Activated naive CD8-positive, alpha-beta T cell treated with anti-CD3 and anti-CD28 coated beads, Interleukin-2, amount 10 ng/mL, durations not matched to agents 7 days and 5 days (primary cell): ENCODE measurements around the gene HBZ. TPM values are rescaled to one million over a fixed set of nuclear protein-coding genes. Genes with fewer than 3 reads are reported as not detected.
"Not testable (repeated sequence)": the region's sequence is repeated elsewhere in the genome, so short reads cannot be mapped to it uniquely, and the experiment has no call there.

Source experiments
- ATAC-seq: fragments of 150-1000 bp; cut with Tn5 transposase; one replicate; pipeline ENCODE4 v1.10.0; 2021; ENCODE audit warnings: low read depth, moderate library complexity
- POLR2A ChIA-PET: fragments of 350-600 bp; sonication (Branson Sonifier 250); formaldehyde crosslinking; loops from one replicate; lab custom pipeline; 2021; ENCODE audit warnings: antibody characterized with exemption; lab: Charles Lee
- DNase-seq: peaks from one replicate; pipeline ENCODE4 v3.0.0; 2021
- H3K27ac Mint-ChIP-seq: one replicate; pipeline ENCODE4 v1.8.0; 2022; ENCODE audit warnings: mild to moderate bottlenecking, mixed read lengths
- H3K27me3 Mint-ChIP-seq: one replicate; pipeline ENCODE4 v1.8.0; 2022; ENCODE audit warnings: mild to moderate bottlenecking, moderate library complexity, mixed read lengths
- H3K36me3 Mint-ChIP-seq: one replicate; pipeline ENCODE4 v1.8.0; 2021; ENCODE audit warnings: mild to moderate bottlenecking, mixed read lengths
- H3K4me1 Mint-ChIP-seq: one replicate; pipeline ENCODE4 v1.8.0; 2021; ENCODE audit warnings: mixed read lengths
- H3K4me3 Mint-ChIP-seq: one replicate; pipeline ENCODE4 v1.8.0; 2022; ENCODE audit warnings: mild to moderate bottlenecking, moderate library complexity, mixed read lengths
- H3K9me3 Mint-ChIP-seq: one replicate; pipeline ENCODE4 v1.8.0; 2021; ENCODE audit warnings: mixed read lengths
- total RNA-seq, 2 experiments: library from RNA; stranded (reverse); gene quantifications; one replicate each; pipeline ENCODE4 v1.2.3, GENCODE V29; 2021

Gene HBZ
- total RNA-seq, 2 experiments from 2014 or later, result not detected

- Mint-ChIP-seq H3K36me3 (no peaks in the 10 kb centered on the region), H3K4me3 (no peak overlapping the region), H3K4me1 (no peaks in the 10 kb centered on the region), H3K9me3 (no peaks in the 10 kb centered on the region), H3K27me3 (peaks cover 19% of the 10 kb centered on the region), H3K27ac (no peak overlapping the region)
- ATAC-seq, result no peak
- no peak for DNase-seq
- POLR2A ChIA-PET, result no interaction called here
Measured at GRCh38 chr16:144797-145252, 7.6 kb upstream of the HBZ start.

- Mint-ChIP-seq H3K27ac (no peak overlapping the region), H3K27me3 (peaks cover 24% of the 10 kb centered on the region), H3K9me3 (no peaks in the 10 kb centered on the region), H3K36me3 (no peaks in the 10 kb centered on the region), H3K4me3 (no peak overlapping the region), H3K4me1 (no peaks in the 10 kb centered on the region)
- POLR2A ChIA-PET, result no interaction called here
- DNase-seq, result no peak
- no peak for ATAC-seq
Measured at GRCh38 chr16:146646-147045, 5.8 kb upstream of the HBZ start.

GRCh38 chr16:149024-149660 is 3.3 kb upstream of the HBZ start:
- H3K4me3 Mint-ChIP-seq, result no peak overlapping the region
- ATAC-seq, result no peak

GRCh38 chr16:153129-153521 is 681 bp downstream of the HBZ start:
- H3K36me3 Mint-ChIP-seq, H3K27ac Mint-ChIP-seq, DNase-seq, H3K9me3 Mint-ChIP-seq, POLR2A ChIA-PET, ATAC-seq, H3K4me1 Mint-ChIP-seq: not testable (repeated sequence)
- Mint-ChIP-seq H3K4me3 (peak overlapping the region; percentile 13), H3K27me3 (peaks cover 36% of the 10 kb centered on the region)

More at GRCh38 chr16:149024-149660, 3.3 kb upstream of the HBZ start:
- Mint-ChIP-seq H3K27me3 (peaks cover 25% of the 10 kb centered on the region), H3K9me3 (no peaks in the 10 kb centered on the region), H3K4me1 (no peaks in the 10 kb centered on the region), H3K27ac (no peak overlapping the region), H3K36me3 (no peaks in the 10 kb centered on the region)
- POLR2A ChIA-PET, result no interaction called here
- no peak for DNase-seq

GRCh38 chr16:153550-154216 is 1.2 kb downstream of the HBZ start:
- H3K9me3 Mint-ChIP-seq, result not testable (repeated sequence)

GRCh38 chr16:154217-155030 is 2.0 kb downstream of the HBZ start:
- ATAC-seq, result peak; percentile 27
- H3K4me3 Mint-ChIP-seq, result peak overlapping the region; percentile 78
- H3K27ac Mint-ChIP-seq, result no peak overlapping the region
- DNase-seq, result peak; percentile 52
- POLR2A ChIA-PET, result no interaction called here
- no peaks in the 10 kb centered on the region for H3K9me3 Mint-ChIP-seq
- peaks cover 5% of the 10 kb centered on the region for H3K4me1 Mint-ChIP-seq
- no peaks in the 10 kb centered on the region for H3K36me3 Mint-ChIP-seq
- peaks cover 31% of the 10 kb centered on the region for H3K27me3 Mint-ChIP-seq

More at GRCh38 chr16:153550-154216, 1.2 kb downstream of the HBZ start:
- peaks cover 35% of the 10 kb centered on the region for H3K27me3 Mint-ChIP-seq
- POLR2A ChIA-PET, DNase-seq, H3K4me3 Mint-ChIP-seq, H3K4me1 Mint-ChIP-seq, H3K27ac Mint-ChIP-seq, H3K36me3 Mint-ChIP-seq: not testable (repeated sequence)
- peak; percentile 58 for ATAC-seq

- no peak for ATAC-seq
- no peaks in the 10 kb centered on the region for H3K36me3 Mint-ChIP-seq
- H3K9me3 Mint-ChIP-seq, result no peaks in the 10 kb centered on the region
- peaks cover 28% of the 10 kb centered on the region for H3K27me3 Mint-ChIP-seq
- no peak overlapping the region for H3K27ac Mint-ChIP-seq
- peaks cover 5% of the 10 kb centered on the region for H3K4me1 Mint-ChIP-seq
- POLR2A ChIA-PET, result no interaction called here
- DNase-seq, result no peak
- H3K4me3 Mint-ChIP-seq, result peak overlapping the region; percentile 78
Measured at GRCh38 chr16:155031-155398, 2.6 kb downstream of the HBZ start.

GRCh38 chr16:159136-159849 is 6.8 kb downstream of the HBZ start:
- Mint-ChIP-seq H3K27me3 (peaks cover 28% of the 10 kb centered on the region), H3K9me3 (no peaks in the 10 kb centered on the region), H3K4me1 (peaks cover 5% of the 10 kb centered on the region)

GRCh38 chr16:160242-160641 is 7.8 kb downstream of the HBZ start:
- POLR2A ChIA-PET, H3K4me3 Mint-ChIP-seq, DNase-seq, H3K27ac Mint-ChIP-seq, H3K4me1 Mint-ChIP-seq, H3K9me3 Mint-ChIP-seq, ATAC-seq, H3K36me3 Mint-ChIP-seq: not testable (repeated sequence)
- H3K27me3 Mint-ChIP-seq, result peaks cover 24% of the 10 kb centered on the region

More at GRCh38 chr16:159136-159849, 6.8 kb downstream of the HBZ start:
- ATAC-seq (no peak), DNase-seq (no peak)
- H3K27ac Mint-ChIP-seq, result no peak overlapping the region
- no peaks in the 10 kb centered on the region for H3K36me3 Mint-ChIP-seq
- H3K4me3 Mint-ChIP-seq, result no peak overlapping the region
- POLR2A ChIA-PET, result no interaction called here

GRCh38 chr16:160691-161190 is 8.3 kb downstream of the HBZ start:
- ATAC-seq (no peak), DNase-seq (no peak)
- no peaks in the 10 kb centered on the region for H3K36me3 Mint-ChIP-seq
- H3K4me1 Mint-ChIP-seq, result no peaks in the 10 kb centered on the region
- no peak overlapping the region for H3K4me3 Mint-ChIP-seq
- peaks cover 25% of the 10 kb centered on the region for H3K27me3 Mint-ChIP-seq
- no peak overlapping the region for H3K27ac Mint-ChIP-seq
- POLR2A ChIA-PET, result no interaction called here
- no peaks in the 10 kb centered on the region for H3K9me3 Mint-ChIP-seq

- Mint-ChIP-seq H3K9me3 (no peaks in the 10 kb centered on the region), H3K27me3 (peaks cover 30% of the 10 kb centered on the region), H3K4me1 (peaks cover 3% of the 10 kb centered on the region), H3K36me3 (no peaks in the 10 kb centered on the region), H3K4me3 (no peak overlapping the region), H3K27ac (no peak overlapping the region)
- ATAC-seq (no peak), DNase-seq (no peak)
- POLR2A ChIA-PET, result no interaction called here
Measured at GRCh38 chr16:162271-162991, 10.0 kb downstream of the HBZ start.

GRCh38 chr16:163139-163538 is 10.7 kb downstream of the HBZ start:
- H3K4me3 Mint-ChIP-seq, ATAC-seq, DNase-seq, H3K4me1 Mint-ChIP-seq, H3K9me3 Mint-ChIP-seq, H3K27ac Mint-ChIP-seq, POLR2A ChIA-PET, H3K36me3 Mint-ChIP-seq: not testable (repeated sequence)
- peaks cover 37% of the 10 kb centered on the region for H3K27me3 Mint-ChIP-seq
